NCI-H2227 (cell line): ENCODE measurements around the gene NDST1.

Experiments used
- DNase-seq: peaks from one replicate; lab custom pipeline; 2025; ENCODE audit not compliant: unreplicated experiment; lab: John Stamatoyannopoulos, UW

NDST1 gene

DNA sequence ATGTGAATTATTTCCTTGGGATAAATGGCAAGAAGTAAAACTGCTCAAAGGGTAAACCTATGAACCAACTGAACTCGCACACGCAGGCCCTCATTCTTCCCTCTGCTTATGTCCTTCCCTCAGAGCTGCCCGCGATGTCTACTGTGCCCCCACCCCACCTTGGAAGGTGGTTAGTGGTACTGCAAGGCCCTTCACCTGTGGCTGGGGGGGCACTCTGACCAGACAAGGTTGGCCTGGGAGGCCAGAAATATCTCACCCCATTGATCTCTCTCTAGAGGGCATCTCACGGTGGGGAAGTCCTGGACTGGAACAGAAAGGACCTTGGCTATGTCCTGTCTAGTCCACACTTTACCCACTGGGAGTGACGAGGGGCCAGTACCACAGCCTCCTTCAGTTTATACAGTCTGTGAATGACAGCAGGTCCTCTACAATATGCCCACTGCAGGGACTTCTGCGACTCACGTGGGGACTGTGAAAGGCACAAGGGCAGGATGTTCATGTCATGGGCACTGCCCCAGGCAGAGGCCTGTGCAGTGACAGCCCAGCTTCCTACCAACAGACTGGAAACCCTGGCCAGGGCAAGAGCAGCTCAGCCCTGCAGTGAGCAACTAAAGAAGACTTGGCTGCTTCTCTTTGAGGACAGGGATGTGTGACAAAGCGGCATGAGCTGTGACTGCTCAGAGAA is 75.8 kb downstream of the NDST1 start:
- no peak for DNase-seq

DNA sequence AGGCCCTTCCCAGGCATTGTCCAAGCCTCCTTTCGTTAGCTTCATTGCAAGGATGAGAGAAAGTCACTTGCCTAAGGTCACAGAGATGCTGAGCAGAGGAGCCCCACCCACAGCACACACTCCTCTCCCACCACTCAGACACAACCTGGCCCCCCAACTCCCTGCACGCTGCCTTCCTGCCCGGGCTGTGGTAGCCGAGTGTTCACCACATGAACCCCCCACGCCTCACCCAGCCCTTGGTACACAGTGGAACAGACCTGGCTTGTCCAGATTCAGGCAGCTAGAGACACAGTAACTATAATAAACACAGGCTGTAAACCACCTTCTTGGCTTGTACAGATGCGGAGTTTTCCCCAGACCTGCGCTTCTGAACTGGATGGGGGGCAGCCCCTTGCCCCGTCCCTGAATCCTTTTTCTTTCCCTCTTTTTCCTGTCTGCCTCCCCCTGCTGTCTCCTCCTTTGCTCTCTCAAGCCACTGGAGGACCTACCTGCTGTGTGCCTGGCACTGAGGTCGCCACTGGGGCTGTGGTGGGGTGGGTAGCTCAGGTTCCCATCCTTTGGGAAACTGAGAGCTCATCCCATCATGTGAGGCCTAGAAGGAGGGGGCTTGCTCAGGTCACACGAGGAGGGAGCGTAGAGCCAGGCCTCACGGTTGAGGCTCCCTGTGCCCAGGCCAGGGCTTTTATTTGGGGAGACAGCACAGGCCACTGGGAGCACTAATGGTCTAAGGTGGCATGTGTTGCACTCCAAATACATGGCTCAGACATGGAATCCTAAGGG is 76.8 kb downstream of the NDST1 start:
- no peak for DNase-seq

DNA sequence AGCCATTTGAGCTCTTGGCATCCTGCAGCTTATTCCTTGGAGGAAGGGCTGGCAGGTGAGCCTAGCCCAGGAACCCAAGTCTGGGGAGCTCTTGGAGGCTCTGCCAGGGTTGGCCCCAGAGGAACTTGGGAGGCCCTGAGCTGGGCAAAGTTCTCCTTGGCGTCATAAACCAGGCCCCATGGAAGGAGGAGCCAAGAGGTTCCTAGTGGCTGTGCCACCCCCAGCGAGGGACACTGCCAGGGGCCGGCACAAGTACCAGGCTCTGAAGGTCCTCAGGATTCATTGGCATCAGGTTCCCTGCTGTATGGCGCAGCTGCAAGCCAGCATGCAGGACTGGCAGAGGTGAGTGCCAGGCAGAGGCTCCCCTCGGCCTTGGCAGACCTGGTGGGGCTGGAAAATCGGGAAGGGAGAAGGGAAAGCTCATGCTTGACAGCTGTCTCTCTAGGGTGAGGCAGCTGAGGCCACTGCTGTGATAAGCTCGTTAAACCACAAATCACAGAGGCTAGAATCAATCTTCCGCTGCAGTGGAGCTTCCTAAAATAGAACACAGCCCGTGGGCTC is 77.9 kb downstream of the NDST1 start:
- no peak for DNase-seq

- no peak for DNase-seq
Observed at GRCh38 chr5:150587016-150587415, 79.1 kb downstream of the NDST1 start.

- no peak for DNase-seq
Observed at GRCh38 chr5:150587856-150588595, 80.1 kb downstream of the NDST1 start.

DNA sequence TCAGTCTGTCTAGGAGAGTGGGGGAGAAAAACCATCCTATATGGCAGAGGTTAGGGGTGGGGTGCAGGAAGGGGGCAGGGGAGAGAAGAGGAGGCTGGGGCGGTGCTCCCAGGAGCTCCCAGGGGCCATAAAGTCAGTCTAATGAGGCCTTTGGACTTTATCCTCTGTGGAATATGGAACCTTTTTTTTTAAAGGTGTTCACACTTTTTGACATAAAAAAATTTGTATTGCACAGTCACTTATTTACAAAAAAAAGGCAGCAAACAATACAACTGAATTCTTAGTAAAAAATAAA is 80.6 kb downstream of the NDST1 start:
- DNase-seq = no peak

DNA sequence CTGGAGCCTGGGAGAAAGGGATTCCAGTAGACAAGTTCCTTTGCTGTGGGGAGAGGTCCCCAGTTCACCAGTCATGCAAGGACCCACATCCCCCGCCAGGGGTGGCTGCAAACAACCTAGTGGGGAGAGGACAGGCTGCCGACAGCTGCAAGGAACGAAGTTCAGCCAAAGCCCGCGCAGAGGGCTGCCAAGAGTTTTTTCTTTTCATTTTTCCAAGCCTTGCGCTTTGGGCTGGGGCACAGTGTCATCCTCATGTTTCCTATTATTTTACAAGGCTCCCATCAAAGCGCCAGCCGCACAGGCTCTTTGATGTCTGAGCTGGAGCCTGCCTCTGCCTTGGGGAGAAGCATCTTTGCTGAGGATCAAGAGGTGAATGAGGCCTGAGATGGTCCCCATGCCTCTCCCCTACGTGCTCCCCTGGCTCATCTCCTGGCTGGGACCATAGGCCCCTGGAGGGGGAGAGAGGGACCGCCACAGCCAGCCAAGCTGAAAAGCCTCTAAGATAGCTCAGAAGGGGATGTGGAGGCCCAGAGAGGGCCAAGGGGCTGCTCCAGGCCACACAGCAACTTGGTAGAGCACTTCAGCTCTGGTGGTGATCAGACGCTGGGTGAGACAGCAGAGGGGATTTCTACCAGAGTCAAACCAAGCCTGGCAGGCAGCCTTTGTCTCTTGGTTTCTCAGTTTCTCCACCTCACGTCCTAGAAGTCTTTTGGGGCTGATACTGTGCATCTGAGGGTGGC is 82.1 kb downstream of the NDST1 start:
- no peak for DNase-seq

DNA sequence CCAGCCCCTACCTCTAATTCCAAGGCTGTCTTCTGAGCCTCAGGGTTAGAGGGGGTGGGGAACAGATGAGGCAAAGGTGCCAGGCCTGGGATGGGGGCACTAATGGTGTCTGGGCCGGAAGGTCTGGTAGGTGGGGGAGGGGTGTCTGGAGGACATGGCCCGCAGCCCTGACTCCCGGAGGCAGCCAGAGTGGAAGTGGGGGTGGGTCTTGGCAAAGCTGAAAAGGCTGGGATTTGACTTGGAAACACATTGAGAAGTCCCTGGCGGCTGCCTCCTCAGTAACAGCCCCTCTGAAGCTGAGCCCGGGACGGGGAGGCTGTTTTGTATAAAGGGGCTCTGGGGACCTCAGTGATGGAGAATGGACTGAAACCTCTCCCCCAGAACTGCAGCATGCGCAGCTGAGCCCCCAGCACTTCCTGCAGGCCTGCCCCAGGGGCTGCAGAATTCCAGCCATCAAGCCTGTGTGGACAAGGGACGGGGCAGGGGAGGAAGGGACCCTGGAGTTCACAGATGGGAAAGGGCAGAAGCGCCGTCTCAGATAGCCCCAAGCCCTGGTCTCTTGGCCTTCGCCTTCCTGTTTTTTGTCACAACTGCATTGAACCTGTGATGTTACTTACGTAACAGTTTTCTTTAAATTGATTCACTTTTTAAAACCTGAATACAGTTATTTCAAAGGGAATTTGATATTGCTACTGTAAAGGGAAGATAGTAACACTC is 83.2 kb downstream of the NDST1 start:
- DNase-seq = no peak

DNA sequence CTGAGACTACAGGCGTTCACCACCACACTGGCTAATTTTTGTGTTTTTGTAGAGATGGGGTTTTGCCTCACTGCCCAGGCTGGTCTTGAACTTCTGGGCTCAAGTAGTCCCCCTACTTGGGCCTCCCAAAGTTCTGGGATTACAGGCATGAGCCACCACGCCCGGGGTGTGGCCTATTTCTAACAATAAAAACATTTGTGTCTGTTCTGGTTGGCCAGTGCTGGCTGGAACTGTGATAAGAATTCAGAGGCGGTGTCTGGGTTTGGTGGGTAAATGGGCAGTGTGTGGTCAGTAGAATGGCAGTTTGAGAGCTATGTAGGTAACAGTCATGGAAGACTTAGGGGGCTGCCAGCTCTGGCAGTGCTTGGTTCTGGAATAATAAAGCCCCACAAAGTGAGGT is 85.7 kb downstream of the NDST1 start:
- DNase-seq = no peak

DNA sequence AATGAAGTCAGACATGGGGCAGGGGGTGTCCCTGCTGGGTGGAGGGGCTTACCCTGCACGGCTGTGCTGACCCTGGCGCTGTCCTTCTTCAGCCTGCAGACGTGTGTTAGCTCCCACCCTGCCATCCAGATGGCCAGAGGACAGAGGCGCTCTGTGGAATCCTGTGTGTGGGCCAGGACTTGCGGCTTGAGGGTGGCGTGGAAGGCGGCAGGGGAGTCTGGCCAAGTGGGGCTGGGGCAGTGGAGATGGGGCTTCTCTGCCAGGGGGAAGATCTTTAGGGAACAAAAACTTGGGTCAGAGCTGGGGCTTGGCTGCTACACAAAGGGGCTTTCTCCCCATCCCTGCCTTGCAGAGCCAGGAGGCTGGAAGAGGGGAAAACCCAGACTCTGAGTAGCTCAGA is 86.1 kb downstream of the NDST1 start:
- DNase-seq = no peak

GRCh38 chr5:150595466-150596031 is 87.6 kb downstream of the NDST1 start:
- DNase-seq = no peak

DNA sequence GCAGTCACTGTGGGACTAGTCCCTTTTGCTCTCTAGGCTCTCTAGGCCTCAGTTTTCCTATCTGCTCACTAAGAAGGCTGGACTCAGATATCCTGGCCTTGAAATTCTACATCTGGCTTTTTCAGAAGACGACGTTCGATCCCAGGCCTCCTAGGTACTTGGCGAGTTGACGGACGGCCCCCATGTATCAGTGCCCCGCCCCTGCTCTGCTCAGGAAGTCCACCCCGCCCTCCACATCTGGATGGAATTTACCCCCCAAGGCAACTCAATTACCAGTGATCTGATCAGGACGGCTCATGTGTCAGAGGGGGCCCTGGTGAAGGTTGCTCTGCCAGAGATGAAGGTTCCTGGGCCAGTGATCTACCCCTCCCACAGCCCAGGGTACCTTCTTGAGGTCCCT is 88.4 kb downstream of the NDST1 start:
- no peak for DNase-seq

GRCh38 chr5:150596826-150597225 is 88.9 kb downstream of the NDST1 start:
- no peak for DNase-seq

DNA sequence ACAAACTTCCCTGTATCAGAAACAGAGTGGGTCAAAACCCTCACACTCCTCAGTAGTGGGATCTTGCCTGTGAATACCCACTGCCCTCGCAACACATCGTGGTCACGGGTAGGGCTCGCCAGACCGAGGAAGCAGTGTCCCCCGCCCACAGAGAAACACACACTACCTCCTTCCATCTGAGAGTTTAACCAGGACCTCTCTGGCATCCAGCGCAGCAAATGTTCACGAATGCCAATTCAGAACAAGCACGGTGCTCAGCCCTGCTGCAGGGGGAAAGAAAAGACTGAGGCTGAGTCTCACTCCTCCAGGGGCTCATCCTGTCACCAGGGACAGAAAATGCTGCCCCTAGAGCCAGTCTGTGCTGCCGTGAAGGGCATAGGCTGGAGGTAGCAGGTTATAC is 90.1 kb downstream of the NDST1 start:
- no peak for DNase-seq

GRCh38 chr5:150598821-150599273 is 90.9 kb downstream of the NDST1 start:
- DNase-seq = no peak

GRCh38 chr5:150599281-150599680 is 91.3 kb downstream of the NDST1 start:
- no peak for DNase-seq

GRCh38 chr5:150599917-150600511 is 92.1 kb downstream of the NDST1 start:
- DNase-seq = peak; percentile 18

DNA sequence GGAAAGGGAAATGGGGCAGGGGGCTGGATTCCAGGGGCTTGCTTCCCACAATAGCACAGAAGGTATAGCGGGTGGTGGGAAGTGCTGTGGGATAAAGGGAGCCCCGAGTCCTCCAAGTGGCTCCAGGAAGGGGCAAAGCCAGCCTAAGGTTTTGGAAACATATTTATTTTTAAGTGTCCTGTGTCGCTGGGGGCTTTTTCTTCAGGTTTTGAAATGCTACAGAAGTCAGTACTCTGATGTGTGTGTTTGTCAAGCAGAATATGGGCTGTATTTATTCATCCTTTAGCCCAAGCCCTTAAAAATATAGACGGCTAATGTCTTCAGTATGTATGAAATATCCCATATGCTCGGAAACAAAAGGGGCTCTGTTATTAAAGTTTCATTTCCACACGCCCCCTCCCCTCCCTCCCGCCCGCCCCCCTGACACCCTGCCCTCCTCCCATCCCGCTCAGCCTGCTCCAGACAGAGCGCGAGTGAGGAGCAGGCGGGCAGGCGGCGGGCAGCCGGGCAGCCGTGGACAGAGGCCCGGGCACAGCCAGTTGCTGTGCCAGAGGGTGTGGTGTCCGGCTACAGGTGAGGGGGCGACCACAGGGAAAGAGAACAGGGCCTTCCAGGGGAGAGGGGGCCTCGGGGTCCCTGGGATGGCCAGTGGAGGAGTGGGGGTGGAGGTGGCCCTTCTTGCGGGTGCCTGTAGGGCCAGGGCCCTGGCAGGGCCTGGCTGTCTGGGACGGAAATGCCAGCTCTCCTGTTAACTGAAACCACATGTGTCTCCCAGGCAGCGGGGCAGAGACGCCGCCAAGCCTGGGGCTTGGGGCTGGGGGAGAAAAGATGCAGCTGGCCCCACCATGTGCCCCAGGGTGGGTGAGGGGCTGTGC is 92.9 kb downstream of the NDST1 start:
- no peak for DNase-seq
